Activated T-cell treated with anti-CD3 and anti-CD28 coated beads, Interleukin-2, amount 50 U/mL, for 4 hours (primary cell): ENCODE measurements around the gene JPH3. TPM values are rescaled to one million over a fixed set of nuclear protein-coding genes. Genes with fewer than 3 reads are reported as not detected.
"Not testable (repeated sequence)": the region's sequence is repeated elsewhere in the genome, so short reads cannot be mapped to it uniquely, and the experiment has no call there.

Experiments used
- ATAC-seq, 2 donors: fragments of 200-7000 bp; cut with Tn5 transposase; one replicate each; pipeline ENCODE4 v1.10.0; 2021
- DNase-seq: peaks from one replicate; pipeline ENCODE4 v3.0.0-alpha.2; 2020
- H3K27me3 Mint-ChIP-seq: one replicate; pipeline ENCODE4 v1.8.0; 2021; ENCODE audit warnings: low read depth, mixed read lengths
- H3K36me3 Mint-ChIP-seq: one replicate; pipeline ENCODE4 v1.8.0; 2022; ENCODE audit warnings: mixed read lengths; ENCODE audit not compliant: insufficient read depth
- H3K4me1 Mint-ChIP-seq: one replicate; pipeline ENCODE4 v1.8.0; 2021; ENCODE audit warnings: low read depth, mixed read lengths
- H3K4me3 Mint-ChIP-seq: one replicate; pipeline ENCODE4 v1.8.0; 2021; ENCODE audit warnings: mild to moderate bottlenecking, moderate library complexity, mixed read lengths
- H3K9me3 Mint-ChIP-seq: one replicate; pipeline ENCODE4 v1.8.0; 2021; ENCODE audit warnings: mixed read lengths
- total RNA-seq, 3 donors: library from RNA; stranded (reverse); gene quantifications; one replicate each; pipeline ENCODE4 v1.2.1, GENCODE V29; 2021

JPH3 gene
- total RNA-seq, 3 donors from 2014 or later: not detected

DNA sequence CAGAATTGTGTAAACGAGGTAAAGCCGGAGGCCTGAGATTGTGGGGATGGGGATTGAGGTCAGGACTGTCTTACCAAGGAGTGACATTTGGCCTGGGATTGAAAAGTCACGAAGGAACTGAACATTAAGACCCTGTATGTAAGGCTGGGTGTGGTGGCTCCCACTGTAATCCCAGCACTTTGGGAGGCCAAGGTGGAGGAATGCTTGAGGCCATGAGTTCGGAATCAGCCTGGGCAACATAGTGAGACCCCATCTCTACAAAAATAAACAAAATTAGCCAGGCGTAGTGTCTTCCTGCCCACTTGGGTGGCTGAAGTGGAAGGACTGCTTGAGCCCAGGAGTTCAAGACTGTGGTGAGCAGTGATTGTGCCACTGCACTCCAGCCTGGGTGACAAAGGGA, 75.5 kb downstream of the JPH3 start:
- DNase-seq (no peak), ATAC-seq (no peak)
- Mint-ChIP-seq H3K4me1 (peaks cover 3% of the 10 kb centered on the region), H3K27me3 (no peaks in the 10 kb centered on the region), H3K36me3 (no peaks in the 10 kb centered on the region), H3K9me3 (no peaks in the 10 kb centered on the region), H3K4me3 (no peak overlapping the region)

DNA sequence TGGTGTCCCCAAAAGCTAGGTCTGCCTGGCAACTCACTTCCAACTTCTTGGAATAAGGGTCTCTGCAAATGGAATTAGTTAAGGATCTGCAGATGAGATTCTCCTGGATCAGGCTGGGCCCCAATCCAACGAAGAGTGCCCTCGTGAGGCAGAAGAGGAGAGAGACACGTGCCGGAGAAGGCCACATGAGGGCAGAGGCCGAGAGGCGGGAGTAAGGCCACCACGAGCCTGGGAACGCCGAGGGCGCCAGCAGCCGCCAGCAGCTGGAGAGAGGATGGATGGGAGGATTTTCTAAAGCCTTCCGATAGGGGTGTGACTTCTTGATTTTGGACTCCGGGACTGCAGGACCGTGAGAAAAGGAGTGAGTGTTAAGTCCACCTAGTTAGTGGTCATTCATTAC, 76.3 kb downstream of the JPH3 start:
- Mint-ChIP-seq H3K9me3 (no peaks in the 10 kb centered on the region), H3K4me1 (peaks cover 3% of the 10 kb centered on the region), H3K36me3 (no peaks in the 10 kb centered on the region), H3K27me3 (no peaks in the 10 kb centered on the region), H3K4me3 (no peak overlapping the region)
- DNase-seq: no peak
- ATAC-seq: no peak

DNA sequence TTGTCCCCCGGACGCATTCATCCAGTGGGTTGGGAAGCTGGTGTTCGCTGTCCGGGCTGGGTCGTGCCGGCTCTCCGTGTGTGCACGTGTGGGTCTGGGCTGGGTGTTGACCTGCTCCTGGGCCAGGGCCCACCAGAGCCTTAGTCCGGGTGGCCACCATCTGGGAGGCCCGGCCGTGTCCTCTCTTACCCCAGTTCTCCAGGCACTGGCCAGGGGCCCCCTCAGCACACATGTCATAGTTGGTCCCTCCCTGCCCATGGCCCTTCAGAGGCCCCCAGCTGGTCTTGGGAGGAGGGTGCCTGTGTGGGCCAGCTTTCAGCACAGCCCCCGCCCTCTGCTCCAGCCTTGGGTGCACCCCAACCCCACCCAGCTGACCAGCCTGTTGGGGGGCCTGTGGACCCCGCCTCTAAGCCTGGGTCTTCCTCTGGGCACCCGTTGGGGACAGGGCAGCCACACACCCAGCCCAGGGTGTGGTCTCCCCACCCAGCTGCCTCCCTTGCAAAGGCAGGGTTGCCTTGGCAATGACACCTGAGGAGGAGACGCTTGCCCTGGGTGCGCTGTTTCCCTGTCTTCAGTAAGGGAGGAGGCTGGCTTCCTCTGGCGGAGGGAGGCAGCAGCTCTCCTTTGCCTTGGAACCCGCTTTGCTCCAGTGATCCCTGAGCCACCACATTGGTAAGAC, 77.4 kb downstream of the JPH3 start:
- Mint-ChIP-seq H3K4me1 (peaks cover 3% of the 10 kb centered on the region), H3K27me3 (no peaks in the 10 kb centered on the region), H3K9me3 (no peaks in the 10 kb centered on the region), H3K36me3 (no peaks in the 10 kb centered on the region), H3K4me3 (no peak overlapping the region)
- DNase-seq (no peak), ATAC-seq (no peak)

GRCh38 chr16:87680272-87680644, 78.0 kb downstream of the JPH3 start:
- Mint-ChIP-seq H3K4me3 (no peak overlapping the region), H3K36me3 (no peaks in the 10 kb centered on the region), H3K9me3 (no peaks in the 10 kb centered on the region), H3K4me1 (peaks cover 3% of the 10 kb centered on the region), H3K27me3 (no peaks in the 10 kb centered on the region)
- DNase-seq (no peak), ATAC-seq (peak in 1 of 2 donors; percentile 10)

- not testable (repeated sequence) for H3K4me3 Mint-ChIP-seq
Observed at GRCh38 chr16:87681051-87681602, 78.8 kb downstream of the JPH3 start.

GRCh38 chr16:87681981-87682570, 79.8 kb downstream of the JPH3 start:
- Mint-ChIP-seq H3K9me3 (no peaks in the 10 kb centered on the region), H3K4me1 (peaks cover 3% of the 10 kb centered on the region), H3K4me3 (no peak overlapping the region), H3K27me3 (peaks cover 4% of the 10 kb centered on the region), H3K36me3 (no peaks in the 10 kb centered on the region)
- DNase-seq: no peak
- ATAC-seq: peak; percentile 38 to 47

More at GRCh38 chr16:87681051-87681602, 78.8 kb downstream of the JPH3 start:
- not testable (repeated sequence) for H3K9me3 Mint-ChIP-seq, ATAC-seq, H3K4me1 Mint-ChIP-seq, H3K36me3 Mint-ChIP-seq, DNase-seq, H3K27me3 Mint-ChIP-seq

DNA sequence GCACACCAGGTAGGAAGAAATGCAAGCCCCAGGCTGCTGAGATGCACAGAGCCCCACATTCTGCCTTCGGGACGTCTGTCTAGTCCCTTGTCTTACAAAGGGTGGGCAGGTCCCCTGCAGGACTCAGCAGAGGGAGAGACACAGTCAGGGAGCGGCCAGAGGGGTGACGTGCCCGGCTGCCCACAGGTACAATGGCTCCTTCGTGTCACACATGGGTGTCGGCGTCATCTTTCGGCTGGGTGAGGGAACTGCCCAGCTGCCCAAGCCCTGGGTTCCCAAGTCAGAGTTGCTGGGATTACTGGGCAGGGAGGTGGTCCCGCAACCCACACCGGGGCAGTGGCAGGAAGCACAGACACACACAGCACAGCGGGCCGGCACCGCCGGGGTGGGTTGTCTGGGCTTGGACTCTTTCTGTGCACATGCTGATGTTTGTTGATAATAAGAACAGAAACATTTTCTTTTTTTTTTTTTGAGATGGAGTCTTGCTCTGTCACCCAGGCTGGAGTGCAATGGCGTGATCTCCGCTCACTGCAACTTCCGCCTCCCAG, 80.6 kb downstream of the JPH3 start:
- DNase-seq (no peak), ATAC-seq (no peak)
- H3K9me3 Mint-ChIP-seq: no peaks in the 10 kb centered on the region
- H3K27me3 Mint-ChIP-seq: peaks cover 5% of the 10 kb centered on the region
- H3K4me3 Mint-ChIP-seq: no peak overlapping the region
- H3K4me1 Mint-ChIP-seq: peaks cover 3% of the 10 kb centered on the region
- no peaks in the 10 kb centered on the region for H3K36me3 Mint-ChIP-seq

DNA sequence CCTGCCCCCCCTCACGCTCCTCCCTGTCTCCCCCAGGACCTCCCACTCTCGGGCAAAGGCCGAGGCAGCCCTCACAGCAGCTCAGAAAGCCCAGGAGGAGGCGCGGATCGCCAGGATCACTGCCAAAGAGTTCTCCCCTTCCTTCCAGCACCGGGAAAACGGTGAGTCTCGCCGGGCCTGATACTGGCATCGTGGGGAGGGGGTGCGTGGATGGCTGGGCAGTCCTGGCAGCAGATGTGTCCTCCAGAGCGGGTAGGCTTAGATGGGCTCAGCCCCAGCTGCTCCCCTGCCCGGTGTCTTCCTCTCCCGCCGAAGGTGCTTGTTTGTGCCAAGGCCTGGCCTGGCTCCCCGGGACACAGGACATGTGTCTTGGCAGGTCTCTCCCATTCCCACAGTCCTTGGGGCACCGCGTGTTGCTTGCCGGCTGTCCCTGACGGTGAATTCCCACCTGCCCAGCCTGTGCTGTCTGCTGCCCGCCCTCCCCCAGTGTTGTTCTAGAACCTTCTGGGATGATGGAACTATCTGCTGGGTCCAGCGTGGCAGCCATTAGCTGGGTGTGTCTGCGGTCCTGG, 81.9 kb downstream of the JPH3 start:
- ATAC-seq (no peak), DNase-seq (no peak)
- H3K4me3 Mint-ChIP-seq: no peak overlapping the region
- no peaks in the 10 kb centered on the region for H3K9me3 Mint-ChIP-seq
- H3K4me1 Mint-ChIP-seq: peaks cover 3% of the 10 kb centered on the region
- H3K36me3 Mint-ChIP-seq: no peaks in the 10 kb centered on the region
- H3K27me3 Mint-ChIP-seq: peaks cover 5% of the 10 kb centered on the region

DNA sequence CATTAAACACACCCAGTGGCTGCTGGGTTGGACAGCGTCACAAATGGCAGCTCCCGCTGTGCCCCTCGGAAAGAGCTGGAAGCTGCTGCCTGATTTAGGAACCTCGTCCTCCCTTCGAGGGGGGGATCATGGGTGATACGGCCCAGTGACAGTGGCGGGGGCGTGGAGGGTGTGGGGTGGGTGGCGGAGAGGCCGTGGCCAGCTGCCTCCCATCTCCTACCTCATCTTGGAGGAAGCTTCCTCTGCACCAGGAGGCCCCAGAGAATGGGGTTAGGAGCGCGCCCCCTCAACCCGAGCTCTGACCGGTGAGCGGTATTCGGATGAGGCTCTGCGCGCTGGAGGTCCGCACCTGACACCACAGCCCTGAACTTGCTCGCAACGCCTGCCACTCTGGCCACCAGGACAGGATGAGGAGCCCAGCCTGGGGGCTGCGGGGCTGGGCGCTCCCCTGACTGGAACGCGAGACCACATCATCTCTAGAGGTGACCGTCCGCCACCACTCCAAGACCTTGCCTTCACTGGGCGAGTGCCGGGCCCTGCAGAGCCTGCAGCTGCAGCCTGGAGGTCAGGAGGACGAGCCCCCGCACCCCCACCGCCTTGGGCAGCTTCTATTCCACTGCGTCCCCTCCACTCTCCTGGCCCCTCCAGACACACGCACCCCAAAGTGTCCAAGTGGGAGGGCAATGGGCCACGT, 82.5 kb downstream of the JPH3 start:
- Mint-ChIP-seq H3K9me3 (no peaks in the 10 kb centered on the region), H3K36me3 (no peaks in the 10 kb centered on the region), H3K27me3 (peaks cover 5% of the 10 kb centered on the region), H3K4me1 (peaks cover 3% of the 10 kb centered on the region), H3K4me3 (no peak overlapping the region)
- DNase-seq (no peak), ATAC-seq (no peak)

- Mint-ChIP-seq H3K9me3 (no peaks in the 10 kb centered on the region), H3K4me3 (no peak overlapping the region), H3K4me1 (peaks cover 3% of the 10 kb centered on the region), H3K27me3 (peaks cover 5% of the 10 kb centered on the region), H3K36me3 (no peaks in the 10 kb centered on the region)
- ATAC-seq (no peak), DNase-seq (no peak)
Observed at GRCh38 chr16:87685405-87685755, 83.1 kb downstream of the JPH3 start.

DNA sequence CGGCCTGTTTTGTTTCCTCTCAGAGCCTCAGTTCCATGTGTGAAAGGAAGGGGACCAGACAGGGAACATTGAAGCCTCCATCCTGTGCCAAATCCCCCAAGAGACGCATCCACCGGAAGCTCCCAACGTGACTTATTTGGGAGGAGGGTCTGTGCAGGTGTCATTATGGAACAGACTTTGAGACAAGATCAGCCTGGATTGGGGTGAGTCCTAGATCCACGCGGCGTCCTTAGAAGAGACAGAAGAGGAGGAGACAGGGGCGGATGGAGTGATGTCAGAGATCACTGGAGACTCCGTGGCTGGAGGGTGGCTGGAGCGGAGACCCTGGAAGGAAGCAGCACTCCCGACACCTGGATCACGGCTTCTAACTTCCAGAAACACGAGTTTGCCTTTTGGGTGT, 83.5 kb downstream of the JPH3 start:
- H3K36me3 Mint-ChIP-seq: no peaks in the 10 kb centered on the region
- DNase-seq: no peak
- no peaks in the 10 kb centered on the region for H3K9me3 Mint-ChIP-seq
- H3K4me3 Mint-ChIP-seq: no peak overlapping the region
- peaks cover 3% of the 10 kb centered on the region for H3K4me1 Mint-ChIP-seq
- H3K27me3 Mint-ChIP-seq: peaks cover 5% of the 10 kb centered on the region
- no peak for ATAC-seq

DNA sequence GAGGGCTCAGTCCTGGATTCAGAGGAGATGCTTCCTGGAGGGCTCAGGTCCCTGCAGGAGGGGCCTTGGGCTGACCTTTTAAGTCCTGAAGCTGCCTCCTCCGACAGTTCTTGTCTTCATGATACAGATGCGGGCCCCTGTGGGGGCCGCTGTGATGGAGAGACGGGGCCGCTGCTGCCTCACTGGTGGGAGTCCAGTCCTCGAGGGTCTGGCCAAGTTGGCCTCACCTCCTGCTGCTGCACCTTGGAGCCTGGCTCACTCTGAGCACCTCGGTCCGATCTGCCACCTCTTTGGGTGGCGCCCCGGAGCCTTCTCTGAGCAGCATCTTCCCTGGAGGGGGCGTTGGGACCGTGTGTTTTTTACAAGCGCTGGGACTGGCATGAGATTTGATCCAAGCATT, 84.4 kb downstream of the JPH3 start:
- no peak for ATAC-seq
- Mint-ChIP-seq H3K4me1 (peaks cover 3% of the 10 kb centered on the region), H3K9me3 (no peaks in the 10 kb centered on the region), H3K27me3 (peaks cover 5% of the 10 kb centered on the region), H3K36me3 (no peaks in the 10 kb centered on the region), H3K4me3 (no peak overlapping the region)
- no peak for DNase-seq

DNA sequence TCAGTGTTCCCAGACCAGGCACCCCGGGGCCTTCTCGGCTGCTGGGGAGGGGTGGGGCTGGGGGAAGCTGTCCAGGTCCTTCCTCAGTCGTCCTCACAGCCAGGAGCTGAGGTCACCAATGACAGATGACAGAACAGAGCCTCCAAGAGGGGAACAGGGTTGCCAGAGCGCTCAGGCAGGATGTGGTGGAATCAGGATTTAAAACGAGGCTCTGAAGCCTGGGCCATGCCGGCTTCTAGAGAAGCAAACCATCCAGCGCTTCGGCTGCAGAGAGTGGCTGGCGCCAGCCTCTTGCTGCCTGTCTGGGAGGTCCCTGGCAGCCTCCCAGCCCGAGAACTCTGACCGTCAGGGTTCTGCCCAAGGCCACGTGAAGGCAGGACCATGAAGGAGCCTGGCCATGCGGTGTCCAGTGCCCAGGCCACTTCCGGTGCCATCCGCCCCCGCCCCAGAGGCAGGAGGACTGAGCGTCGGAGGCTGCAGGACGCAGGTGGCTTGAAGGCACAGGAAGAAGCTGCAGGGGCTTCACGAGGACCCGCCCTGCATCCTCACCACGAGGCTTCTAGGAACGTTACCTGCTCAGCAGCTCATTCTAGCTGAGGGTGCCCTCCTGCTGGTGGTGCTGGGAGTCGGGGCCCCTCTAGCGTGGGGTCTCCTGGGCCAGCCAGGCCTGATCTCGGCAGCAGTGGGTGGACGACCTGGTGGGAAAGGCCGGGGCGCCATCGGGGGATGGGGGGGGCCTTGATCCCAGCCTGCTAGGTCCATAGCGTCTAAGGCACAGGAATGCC, 85.0 kb downstream of the JPH3 start:
- peaks cover 5% of the 10 kb centered on the region for H3K27me3 Mint-ChIP-seq
- no peaks in the 10 kb centered on the region for H3K4me1 Mint-ChIP-seq
- no peak overlapping the region for H3K4me3 Mint-ChIP-seq
- DNase-seq (no peak), ATAC-seq (no peak)
- no peaks in the 10 kb centered on the region for H3K9me3 Mint-ChIP-seq
- no peaks in the 10 kb centered on the region for H3K36me3 Mint-ChIP-seq

- ATAC-seq (no peak), DNase-seq (no peak)
- Mint-ChIP-seq H3K27me3 (peaks cover 5% of the 10 kb centered on the region), H3K4me1 (no peaks in the 10 kb centered on the region), H3K9me3 (no peaks in the 10 kb centered on the region), H3K36me3 (no peaks in the 10 kb centered on the region), H3K4me3 (no peak overlapping the region)
Observed at GRCh38 chr16:87687998-87688529, 85.8 kb downstream of the JPH3 start.
